Measurements from ENCODE around the gene SPATA31D1. TPM values are rescaled to one million over a fixed set of nuclear protein-coding genes. Genes with fewer than 3 reads are reported as not detected.

Gene SPATA31D1
- total and polyA plus RNA-seq, 10 donors = not detected

GRCh38 chr9:82038897-82039296 is 50.3 kb downstream of the SPATA31D1 start:
- H3K4me1 ChIP-seq = no peaks in the 10 kb centered on the region
- 82 to 89% (median 85%) methylated on average over 2 of the region's 2 CpGs for WGBS, 5 donors
- no peak overlapping the region for H3K27ac ChIP-seq
- DNase-seq = no peak
- TF ChIP-seq CTCF (IDR thresholded peaks at IDR 0.05 in 8 of 11, conservative IDR thresholded peaks at IDR 0.05 in 3 of 11) = no peak
- intact Hi-C loops (cut with DNase I; ENCODE audit: low total_unique reads) = no loop called here
- no peak overlapping the region for H3K4me3 ChIP-seq
- no peaks in the 10 kb centered on the region for H3K9me3 ChIP-seq
- H3K36me3 ChIP-seq = no peaks in the 10 kb centered on the region
- no peaks in the 10 kb centered on the region for H3K27me3 ChIP-seq (replicated peaks in 1 of 7)

Other genes with a start within 250 kb of the SPATA31D1 start
- gene SPATA31D4, start 60.3 kb upstream of the SPATA31D1 start, total RNA-seq = not detected
- under 1 TPM in 1 of 3 donors, not detected in 2; 0.02 TPM for gene SPATA31D4, start 60.3 kb upstream of the SPATA31D1 start, polyA plus RNA-seq
- gene SPATA31D3, start 45.3 kb upstream of the SPATA31D1 start, total RNA-seq = not detected
- gene SPATA31D3, start 45.3 kb upstream of the SPATA31D1 start, polyA plus RNA-seq = under 1 TPM in 1 of 3 donors, not detected in 2; 0.03 TPM